Ramos (cell line): ENCODE data around the gene AGRN.
"Not testable (repeated sequence)": the region's sequence is repeated elsewhere in the genome, so short reads cannot be mapped to it uniquely, and the experiment has no call there.

Source experiments
- in situ Hi-C: fragments of 300-500 bp; cut with MboI; formaldehyde crosslinking; loops from one replicate; pipeline ENCODE4 v1.14.3; 2022; ENCODE audit warnings: low sequenced_read_pairs; ENCODE audit not compliant: unreplicated experiment

AGRN gene

GRCh38 chr1:1073743-1074587 lies 54.0 kb downstream of the AGRN start, which contains the start of gene RNF223:
RNF223 (minus strand) TSS chr1:1074306; CDS start chr1:1072566, 1,740 bp downstream.
- in situ Hi-C loops, result no loop called here

DNA sequence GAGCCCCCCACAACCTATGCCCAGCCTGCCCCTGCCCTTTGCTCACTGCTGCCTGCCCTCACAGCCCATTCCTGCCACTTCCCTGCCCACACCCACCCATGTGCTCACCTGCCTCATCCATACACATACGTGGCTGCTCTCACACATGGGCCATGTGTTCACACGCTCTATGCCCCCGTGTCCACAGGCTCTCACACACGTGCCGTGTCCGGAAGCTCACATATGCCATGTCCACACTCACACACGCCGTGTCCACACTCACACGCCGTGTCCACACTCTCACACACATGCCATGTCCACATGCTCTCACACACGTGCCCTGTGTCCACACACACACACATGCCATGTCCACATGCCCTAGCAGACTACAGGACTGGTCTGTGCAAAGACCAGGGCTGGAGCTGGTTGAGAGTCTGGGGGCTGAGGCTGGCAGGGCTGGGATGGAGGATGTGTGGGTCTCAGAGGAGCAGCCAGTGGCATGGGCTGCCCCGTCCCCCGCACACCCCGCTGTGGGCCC lies 54.8 kb downstream of the AGRN start:
- in situ Hi-C loops, result no loop called here

DNA sequence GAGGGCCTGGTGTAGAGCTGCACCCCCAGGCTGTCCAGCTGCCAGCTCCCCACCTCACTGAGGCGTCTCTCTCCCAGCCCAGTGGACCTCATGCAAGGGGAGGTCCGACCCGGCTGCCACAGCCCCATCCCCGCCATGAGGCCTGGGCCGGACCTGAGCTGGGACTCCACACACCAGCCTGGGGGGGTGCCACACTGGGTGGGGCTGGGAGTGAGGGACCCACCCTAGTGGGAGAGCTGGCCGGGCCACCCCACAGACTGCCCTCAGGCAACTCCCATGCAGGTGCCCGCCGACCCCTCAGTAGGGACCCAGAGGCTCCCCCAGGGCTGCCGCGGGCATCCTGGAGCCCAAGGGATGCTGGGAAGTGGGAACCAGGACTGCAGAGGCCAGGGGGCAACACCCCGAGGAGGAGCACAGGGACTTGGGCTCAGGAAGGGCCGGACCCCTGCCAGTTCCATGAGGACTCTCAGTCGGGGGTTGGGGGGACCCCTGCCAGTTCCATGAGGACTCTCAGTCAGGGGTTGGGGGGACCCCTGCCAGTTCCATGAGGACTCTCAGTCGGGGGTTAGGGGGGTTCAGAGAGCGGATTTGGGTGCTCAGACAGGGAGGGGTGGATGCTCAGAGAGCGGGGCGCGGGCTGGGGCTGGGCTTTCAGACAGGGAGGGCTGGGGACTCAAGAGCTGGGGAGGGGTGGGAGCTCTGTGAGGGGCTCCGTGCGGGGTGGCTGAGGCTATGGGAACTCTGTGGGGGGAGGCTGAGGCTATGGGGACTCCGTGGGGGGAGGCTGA lies 55.4 kb downstream of the AGRN start:
- in situ Hi-C loops, result no loop called here

DNA sequence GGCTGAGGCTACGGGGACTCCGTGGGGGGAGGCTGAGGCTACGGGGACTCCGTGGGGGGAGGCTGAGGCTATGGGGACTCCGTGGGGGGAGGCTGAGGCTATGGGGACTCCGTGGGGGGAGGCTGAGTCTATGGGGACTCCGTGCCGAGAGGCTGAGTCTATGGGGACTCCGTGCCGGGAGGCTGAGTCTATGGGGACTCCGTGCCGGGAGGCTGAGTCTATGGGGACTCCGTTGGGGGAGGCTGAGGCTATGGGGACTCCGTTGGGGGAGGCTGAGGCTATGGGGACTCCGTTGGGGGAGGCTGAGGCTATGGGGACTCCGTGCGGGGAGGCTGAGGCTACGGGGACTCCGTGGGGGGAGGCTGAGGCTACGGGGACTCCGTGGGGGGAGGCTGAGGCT lies 57.5 kb downstream of the AGRN start:
- in situ Hi-C loops, result not testable (repeated sequence)

DNA sequence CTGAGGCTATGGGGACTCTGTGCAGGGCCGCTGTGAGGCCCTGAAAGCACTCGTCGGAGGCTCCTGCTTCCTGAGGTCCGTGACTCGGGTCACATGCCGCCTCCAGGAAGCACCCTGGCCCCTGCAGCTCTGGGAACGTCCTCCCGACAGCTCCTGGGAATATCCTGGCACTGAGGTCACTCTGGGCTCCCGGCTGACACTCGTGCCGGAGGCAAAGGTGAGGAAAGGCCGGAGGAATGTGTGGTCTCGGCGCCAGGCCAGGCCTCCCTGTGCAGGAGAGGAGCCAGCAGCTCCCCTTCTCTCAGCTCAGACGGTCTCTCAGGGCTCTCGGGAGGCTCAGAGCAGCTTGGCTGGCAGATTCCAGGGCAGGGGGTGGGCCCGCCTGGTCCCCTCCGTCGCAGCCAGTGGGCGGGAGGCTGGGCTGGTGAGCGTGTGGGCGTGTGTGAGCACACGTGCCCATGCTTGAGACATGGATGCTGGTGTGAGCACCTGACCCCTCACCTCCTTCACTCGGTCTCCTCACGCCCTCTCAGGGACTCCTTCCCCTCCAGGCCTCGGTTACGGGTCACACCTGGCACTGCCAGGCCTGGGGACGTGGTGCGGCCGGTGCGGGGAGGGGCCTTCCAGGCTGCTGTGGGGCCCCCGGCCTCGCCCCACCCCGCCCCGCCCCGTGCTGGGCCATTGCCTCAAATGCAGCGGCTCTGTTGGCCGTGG lies 59.6 kb downstream of the AGRN start:
- in situ Hi-C loops, result no loop called here

DNA sequence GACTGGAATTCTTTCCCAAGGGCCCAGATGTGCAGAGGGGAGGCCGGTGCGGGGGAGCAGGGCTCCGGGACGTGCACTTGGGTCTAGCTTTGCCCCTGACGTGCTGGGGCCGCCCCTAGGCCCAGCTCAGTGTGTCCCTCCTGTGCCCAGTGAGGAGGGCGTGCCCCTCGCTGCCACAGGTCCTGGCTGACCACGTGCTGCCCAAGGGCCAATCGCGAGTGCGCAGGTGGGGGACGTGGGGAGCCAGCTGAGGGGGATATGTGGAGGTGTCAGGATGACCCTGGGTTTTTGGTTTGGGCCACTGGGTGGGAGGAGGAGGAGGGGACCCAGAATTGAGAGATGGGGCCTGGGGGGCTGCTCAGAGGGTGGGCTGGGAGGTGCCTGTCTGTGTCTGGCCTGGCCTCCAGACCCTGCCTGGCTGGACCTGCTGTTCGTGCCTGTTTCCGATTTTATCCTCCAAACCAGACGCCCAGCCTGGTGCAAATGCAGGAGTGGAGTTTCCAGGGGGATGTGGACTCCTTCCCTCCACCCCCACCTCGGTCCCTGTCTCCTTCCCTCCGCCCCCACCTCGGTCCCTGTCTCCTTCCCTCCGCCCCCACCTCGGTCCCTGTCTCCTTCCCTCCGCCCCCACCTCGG lies 60.3 kb downstream of the AGRN start:
- in situ Hi-C loops, result no loop called here

GRCh38 chr1:1080951-1081310 lies 61.0 kb downstream of the AGRN start:
- in situ Hi-C loops, result no loop called here

DNA sequence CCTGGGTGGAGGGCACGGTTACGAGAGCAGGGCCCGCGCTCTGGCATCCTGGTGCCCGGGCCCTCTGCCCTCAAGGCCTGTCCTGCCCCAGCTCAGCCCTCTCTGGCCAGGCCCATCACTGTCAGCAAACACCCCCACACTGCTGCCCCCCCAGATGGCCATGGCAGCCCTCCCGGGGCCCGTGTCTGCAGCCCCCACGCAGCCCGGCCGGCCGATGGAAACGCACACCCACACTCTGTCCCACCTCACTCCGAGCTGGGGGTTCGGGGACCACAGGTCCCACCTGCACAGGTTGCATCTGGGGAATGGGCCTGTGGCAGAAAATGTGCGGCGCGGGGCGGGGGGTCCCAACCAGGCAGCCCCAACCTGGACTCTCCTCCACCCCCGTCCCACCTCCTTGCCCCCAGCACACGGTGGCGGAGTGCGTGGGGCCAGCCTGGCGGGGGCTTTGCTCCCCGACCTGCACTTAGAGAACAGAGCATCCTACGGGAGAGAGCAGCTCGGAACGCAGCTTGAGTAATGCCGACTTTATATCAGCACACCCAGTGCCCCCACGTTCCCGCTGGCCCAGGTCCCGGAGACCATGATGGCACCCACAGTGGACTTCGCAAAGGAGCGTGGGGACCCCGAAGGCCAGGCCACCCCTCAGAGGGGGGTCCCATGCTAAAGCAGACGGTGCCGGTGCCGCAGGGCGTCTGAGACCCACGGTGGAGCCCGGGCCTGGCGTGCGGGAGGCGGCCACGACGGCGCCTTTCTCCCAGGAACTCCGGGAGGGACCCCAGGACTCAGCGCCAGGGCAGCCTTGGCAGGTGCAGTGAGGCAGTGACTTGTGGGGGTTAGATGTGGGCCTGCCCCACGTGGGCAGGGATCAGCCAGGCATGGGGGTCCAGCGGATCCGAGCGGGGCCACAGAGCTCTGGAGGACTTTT lies 61.7 kb downstream of the AGRN start:
- in situ Hi-C loops, result no loop called here

DNA sequence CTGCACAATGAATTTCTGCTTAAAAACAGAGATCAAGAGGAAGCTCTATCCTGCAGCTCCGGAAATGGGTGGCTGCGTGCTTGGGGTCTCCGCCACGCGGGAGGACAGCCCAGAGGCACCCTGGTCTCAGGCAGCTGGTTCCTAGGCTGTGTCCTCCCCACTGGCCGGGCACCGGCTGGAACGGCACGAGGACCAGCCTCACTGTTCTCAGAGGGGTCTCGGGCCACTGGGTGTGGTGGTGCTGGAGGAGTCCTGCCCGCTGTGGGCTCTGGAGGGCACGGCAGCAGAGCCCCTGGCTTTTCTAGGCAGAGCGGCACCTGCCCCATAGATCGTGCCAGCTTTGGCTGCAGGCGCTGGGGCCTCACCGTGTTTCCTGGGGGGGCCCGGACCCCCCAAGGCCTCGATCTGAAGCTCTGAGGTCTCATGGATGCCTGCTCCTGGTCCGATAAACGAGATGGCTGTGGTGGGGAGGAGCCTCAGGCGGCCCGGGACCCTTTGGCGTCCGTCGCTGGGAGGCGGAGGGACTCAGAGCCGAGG lies 62.4 kb downstream of the AGRN start:
- in situ Hi-C loops, result no loop called here

DNA sequence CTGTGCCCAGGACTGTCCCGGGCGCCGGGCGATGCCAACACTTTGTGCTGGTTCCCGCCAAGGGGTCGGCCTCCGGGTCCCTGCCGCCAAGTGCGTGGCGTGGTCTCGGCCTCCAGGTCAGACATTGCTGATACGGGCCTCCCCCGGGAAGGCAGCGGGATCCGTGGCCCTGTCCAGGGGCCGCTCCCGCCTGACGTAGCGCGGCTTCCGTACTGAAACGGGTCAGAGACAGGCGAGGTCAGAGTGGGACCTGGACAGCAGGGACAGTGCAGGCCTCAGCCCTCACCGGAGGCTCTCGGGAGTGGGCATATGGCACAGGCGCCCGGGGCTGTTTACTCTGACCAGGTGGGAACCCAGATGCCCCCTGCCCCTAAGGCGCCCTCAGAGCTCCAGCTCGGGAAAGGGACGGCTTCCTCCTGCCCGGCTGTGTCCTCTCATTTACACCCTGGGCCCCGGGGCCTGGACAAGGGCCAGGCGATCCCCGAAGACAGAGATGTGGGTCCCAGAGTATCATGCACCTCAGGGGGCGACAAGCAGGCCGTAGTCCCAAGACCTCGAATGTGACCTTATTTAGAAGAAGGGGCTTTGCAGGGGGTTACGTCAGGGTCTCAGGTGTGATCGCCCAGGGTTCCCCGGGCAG lies 63.0 kb downstream of the AGRN start:
- in situ Hi-C loops, result no loop called here

GRCh38 chr1:1083416-1084371 lies 63.8 kb downstream of the AGRN start:
- in situ Hi-C loops, result no loop called here

DNA sequence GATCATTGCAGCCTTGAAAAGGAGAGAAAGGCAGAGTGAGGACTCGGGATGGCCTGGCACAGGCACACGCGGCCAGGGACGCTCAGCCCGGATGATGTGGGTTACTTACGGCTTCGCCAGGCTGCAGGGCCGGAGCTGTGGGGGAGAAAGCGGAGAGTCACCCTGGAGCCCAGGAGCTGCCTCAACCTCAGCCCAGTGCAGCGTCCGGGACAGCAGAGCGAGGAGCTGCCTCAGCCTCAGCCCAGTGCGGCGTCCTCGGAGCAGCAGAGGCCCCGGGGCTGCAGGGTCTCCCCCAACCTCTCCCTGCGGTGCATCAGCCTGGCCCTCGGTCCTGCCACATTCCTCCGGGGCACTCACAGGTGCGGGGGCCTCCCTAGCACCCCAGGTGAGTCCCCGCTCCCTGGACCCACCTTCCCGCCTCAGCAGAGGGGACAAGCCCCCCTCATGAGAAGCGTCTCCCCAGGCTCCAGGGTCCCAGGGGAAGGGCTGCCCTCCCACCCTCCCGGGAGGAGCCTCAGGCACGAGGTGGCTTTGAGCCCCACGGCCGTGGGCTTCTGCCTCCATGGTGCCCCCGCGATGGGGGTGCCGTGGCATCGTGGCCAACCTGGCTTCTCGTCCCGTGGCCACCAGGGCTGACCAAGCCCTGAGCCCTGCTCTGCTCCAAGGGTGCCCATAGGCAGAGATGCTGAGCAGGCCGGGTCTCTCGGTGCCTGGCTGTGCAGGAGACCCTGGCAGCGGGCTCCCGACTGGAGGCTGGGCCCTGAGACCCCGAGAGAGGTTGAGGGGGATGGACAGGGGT lies 64.7 kb downstream of the AGRN start:
- in situ Hi-C loops, result no loop called here

DNA sequence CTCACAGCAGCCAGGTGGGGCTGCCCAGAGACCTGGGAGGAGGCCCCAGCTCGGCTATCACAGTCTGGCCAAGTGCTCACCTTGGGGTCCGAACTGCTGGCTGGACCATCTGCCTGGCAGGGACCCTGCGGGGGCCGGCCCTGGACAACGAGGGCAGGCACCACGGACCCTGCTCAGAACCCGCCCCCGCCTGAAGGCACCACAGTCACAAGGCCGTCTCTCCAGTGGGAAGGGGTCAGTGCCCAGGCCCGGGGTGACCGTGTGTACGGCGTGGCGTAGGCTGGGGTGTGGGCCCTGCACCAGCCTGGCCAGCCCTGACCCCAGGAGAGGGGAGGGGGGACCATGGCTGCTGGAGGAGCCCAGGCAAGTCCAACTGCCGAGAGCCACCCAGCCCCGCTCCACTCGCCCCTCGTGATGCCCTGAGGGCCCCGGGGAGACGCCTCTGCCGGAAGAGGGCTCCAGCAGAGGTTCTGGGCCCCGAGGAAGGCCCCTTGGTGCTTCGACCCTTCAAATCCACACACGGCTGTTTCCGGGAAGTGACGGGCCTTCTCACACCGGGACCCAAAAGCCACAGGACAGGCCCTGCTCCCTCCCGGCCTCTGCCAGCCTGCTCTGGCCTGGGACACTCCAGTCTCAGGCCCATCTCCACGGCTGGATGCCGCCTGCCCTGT lies 65.4 kb downstream of the AGRN start:
- in situ Hi-C loops, result no loop called here

DNA sequence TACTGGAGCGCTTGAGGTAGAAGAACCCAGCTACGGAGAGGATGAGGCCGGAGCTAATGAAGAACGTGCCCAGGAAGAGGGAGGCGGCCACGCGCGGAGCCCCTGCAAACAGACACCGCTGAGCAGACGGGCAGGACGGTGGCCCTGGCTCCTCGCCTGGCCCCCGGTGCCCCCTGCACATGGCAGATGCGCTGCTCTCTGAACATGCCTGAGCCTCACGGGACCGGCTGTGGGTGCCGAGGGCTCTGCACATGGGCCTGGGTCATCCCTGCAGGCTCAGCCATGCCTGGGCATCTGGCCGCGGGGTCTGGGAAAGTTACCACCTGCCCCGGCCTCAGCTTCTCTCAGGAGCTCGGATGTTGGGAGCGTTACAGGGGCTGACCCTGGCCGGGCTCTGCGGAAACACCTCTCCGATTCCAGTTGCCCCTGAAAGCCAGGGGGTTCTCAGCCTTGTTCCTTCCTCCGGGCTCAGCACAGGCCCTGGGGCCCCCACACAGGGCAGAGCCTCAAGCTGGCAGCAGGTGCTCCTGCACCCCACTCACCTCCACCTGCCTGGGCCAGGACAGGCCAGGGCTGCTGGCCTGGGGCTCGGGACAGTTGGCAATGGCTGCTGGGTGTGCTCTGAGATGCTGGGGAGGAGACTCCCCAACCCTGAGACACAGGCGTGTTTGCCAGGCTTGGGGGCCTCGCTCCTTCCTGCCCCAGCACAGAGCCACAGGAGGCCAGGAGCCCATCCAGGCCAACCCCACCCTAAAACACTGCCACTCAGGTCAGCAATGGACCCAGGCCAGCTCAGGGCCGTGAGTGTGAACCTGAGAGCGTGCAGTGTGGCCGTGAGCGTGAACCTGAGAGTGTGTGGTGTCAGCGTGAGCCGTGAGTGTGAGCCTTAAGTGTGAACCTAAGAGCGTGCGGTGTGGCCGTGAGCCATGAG lies 66.3 kb downstream of the AGRN start:
- in situ Hi-C loops, result no loop called here

DNA sequence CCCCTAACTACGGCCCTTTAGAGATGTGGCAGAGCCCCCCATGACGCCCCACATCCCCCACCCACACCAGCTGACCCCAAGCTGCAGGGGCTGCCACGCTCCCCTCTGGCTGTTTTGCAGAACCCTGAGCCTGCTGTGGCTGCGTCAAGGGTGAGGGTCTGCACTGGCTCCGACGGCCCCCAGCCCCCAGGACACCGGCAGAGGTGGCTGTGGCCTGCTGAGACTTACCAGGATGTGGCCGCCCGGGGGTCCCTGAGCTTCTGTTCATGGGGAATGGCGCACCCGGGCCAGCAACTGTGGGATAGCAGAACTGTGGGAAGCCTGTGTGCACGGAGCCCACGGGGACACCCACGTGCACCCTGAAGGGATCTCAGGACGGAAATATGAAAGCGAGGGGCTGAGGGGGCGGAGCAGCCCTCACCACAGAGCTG lies 67.0 kb downstream of the AGRN start:
- in situ Hi-C loops, result no loop called here
